Retinal pigment epithelial cell (primary cell): Measurements from ENCODE around the gene SPAAR.
"Not testable (repeated sequence)": the region's sequence is repeated elsewhere in the genome, so short reads cannot be mapped to it uniquely, and the experiment has no call there.

Source experiments
- DNase-seq: peaks from one replicate; pipeline ENCODE4 v3.0.0-alpha.2; 2010; ENCODE audit warnings: low read depth
- H3K4me3 ChIP-seq: 2 replicates; pipeline ENCODE4 v1.5.1; 2011; ENCODE audit warnings: mild to moderate bottlenecking, low read length, control low read depth, moderate library complexity
- TF ChIP-seq, protein P1 (sequence below): conservative IDR thresholded peaks from 2 replicates; pipeline ENCODE4 v1.5.1; 2011; ENCODE audit warnings: low read depth, low read length, control low read depth, inconsistent platforms

The SPAAR gene

DNA sequence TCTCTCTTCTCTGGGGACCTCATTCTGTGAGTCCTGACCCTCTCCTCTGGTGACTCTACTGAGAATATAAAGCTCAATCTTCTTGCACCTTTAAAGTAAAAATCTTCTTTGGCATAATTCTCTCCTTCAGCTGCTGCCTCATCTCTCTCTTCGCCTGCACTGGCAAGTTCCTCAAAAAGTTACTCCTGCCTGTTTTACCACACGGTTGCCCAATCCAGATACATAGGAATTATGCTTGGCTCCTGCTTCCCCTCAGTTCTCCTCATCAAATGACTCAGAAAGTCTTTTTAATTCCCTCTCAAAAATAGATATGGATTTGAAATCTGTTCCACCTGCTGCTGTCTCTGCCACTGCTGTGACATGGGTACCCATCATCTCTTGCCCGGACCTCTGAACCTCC lies 17.6 kb upstream of the SPAAR start:
- H3K4me3 ChIP-seq, result no peak overlapping the region
- DNase-seq, result no peak
- TF ChIP-seq, protein P1, sequence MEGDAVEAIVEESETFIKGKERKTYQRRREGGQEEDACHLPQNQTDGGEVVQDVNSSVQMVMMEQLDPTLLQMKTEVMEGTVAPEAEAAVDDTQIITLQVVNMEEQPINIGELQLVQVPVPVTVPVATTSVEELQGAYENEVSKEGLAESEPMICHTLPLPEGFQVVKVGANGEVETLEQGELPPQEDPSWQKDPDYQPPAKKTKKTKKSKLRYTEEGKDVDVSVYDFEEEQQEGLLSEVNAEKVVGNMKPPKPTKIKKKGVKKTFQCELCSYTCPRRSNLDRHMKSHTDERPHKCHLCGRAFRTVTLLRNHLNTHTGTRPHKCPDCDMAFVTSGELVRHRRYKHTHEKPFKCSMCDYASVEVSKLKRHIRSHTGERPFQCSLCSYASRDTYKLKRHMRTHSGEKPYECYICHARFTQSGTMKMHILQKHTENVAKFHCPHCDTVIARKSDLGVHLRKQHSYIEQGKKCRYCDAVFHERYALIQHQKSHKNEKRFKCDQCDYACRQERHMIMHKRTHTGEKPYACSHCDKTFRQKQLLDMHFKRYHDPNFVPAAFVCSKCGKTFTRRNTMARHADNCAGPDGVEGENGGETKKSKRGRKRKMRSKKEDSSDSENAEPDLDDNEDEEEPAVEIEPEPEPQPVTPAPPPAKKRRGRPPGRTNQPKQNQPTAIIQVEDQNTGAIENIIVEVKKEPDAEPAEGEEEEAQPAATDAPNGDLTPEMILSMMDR, result no peak

DNA sequence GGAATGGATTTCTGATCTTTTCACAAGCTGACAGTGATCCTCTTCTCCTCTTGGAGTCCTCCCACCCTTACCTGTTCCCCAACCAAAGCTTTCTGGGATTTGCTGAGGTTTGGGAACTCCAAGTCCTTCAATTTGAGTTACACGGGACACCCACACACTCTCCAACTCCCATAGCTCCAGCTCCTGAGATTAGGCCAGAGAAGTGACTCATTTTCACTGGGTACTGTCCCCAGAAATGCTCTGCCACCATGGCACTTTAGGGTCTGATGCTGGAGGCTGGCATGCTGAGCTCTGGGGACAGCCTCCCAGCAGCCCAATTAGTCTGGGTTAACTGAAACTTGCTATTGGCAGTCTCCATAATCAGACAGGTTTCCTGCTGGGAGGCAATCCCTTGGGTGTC lies 17.2 kb upstream of the SPAAR start:
- TF ChIP-seq, protein P1, result no peak
- no peak for DNase-seq
- H3K4me3 ChIP-seq, result no peak overlapping the region

GRCh38 chr9:35896570-35896969 lies 12.7 kb upstream of the SPAAR start:
- H3K4me3 ChIP-seq, result no peak overlapping the region
- no peak for DNase-seq
- TF ChIP-seq, protein P1, result no peak

DNA sequence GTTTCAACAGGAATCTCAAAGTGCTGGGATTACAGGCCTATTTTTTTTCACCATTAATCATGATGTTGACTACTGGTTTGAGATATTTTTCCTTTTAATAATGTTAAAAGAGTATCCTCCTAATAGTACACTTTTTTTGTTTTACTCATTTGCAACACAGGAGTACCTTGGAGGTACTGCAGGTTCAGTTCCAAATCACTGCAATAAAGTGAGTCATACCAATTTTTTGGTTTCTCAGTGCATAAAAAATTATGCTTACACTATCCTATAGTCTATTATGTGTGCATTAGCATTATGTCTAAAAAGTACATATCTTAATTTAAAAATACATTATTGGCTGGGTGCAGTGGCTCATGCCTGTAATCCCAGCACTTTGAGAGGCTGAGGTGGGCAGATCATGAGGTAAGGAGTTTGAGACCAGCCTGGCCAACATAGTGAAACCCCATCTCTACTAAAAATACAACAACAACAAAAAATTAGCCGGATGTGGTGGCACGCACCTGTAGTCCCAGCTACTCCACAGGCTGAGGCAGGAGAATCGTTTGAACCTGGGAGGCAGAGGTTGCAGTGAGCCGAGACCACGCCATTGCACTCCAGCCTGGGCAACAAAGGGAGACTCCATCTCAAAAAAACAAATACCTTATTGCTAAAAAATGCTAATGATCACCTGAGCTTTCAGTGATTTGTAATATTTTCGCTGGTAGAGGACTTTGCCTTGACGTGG lies 11.8 kb upstream of the SPAAR start:
- not testable (repeated sequence) for DNase-seq, H3K4me3 ChIP-seq

GRCh38 chr9:35898337-35898736 lies 11.0 kb upstream of the SPAAR start:
- TF ChIP-seq, protein P1, result no peak
- DNase-seq, result no peak
- H3K4me3 ChIP-seq, result no peak overlapping the region

GRCh38 chr9:35899021-35899420 lies 10.3 kb upstream of the SPAAR start:
- DNase-seq, result no peak
- TF ChIP-seq, protein P1, result no peak
- no peak overlapping the region for H3K4me3 ChIP-seq

- TF ChIP-seq, protein P1, result peak; percentile 66
- no peak for DNase-seq
- H3K4me3 ChIP-seq, result no peak overlapping the region
These were observed 6.2 kb upstream of the SPAAR start for GRCh38 chr9:35903049-35903448.
